ENCODE data around the gene PRADC1.
"Not testable (repeated sequence)": the region's sequence is repeated elsewhere in the genome, so short reads cannot be mapped to it uniquely, and the experiment has no call there.

Gene PRADC1

DNA sequence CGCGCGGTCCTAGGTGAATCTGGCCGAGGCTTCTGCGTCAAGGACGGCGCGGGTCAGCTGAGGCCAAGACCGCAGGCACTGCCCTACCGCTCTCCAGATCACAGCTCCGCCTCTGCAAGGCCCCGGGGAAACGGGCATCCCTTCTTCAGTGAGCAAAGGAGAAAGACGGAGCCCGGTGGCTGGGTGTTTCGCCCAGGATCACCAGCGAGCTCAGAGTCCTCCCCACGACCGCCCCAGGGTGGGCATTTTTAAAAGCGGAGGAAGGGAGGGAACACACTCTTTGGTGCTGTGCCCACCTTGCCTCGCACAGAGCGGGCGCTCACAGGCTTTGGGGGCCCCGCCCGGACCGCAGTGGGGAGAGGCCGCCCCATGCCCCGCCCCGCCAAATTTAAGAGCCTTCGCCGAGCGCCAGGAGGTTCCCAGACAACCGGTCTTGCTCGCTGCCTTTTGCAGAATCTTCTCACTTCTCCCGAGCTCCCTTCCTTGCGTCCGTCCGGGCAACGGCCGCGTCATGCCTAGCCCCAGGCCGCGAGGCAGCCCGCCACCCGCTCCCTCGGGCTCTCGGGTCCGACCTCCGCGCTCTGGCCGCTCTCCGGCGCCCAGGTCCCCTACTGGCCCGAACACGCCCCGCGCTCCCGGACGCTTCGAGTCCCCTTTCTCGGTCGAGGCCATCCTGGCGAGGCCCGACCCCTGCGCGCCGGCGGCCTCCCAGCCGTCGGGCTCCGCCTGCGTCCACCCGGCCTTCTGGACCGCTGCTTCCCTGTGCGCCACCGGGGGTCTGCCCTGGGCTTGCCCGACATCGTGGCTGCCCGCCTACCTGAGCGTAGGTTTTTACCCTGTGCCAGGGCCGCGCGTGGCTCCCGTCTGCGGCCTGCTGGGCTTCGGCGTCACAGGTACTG, 30.6 kb downstream of the PRADC1 start, which contains the start of gene NOTO:
Gene NOTO, plus strand, starts transcription at position 419 of the 899 bp plus-strand sequence. Its CDS starts 93 bp downstream, at position 512.
- no peak for DNase-seq (ENCODE audit: low spot score)

DNA sequence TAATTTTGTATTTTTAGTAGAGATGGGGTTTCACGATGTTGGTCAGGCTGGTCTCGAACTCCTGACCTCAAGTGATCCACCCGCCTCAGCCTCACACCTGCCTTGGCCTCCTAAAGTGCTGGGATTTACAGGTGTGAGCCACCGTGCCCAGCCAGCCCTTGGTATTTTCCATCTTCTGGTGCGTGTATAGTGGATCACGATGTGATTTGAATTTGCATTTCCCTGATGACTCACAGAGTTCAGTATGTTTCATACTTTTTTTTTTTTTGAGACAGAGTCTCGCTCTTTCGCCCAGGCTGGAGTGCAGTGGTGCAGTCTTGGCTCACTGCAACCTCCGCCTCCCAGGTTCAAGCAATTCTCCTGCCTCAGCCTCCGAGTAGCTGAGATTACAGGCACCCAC, 32.8 kb downstream of the PRADC1 start:
- not testable (repeated sequence) for DNase-seq (ENCODE audit: low spot score)

DNA sequence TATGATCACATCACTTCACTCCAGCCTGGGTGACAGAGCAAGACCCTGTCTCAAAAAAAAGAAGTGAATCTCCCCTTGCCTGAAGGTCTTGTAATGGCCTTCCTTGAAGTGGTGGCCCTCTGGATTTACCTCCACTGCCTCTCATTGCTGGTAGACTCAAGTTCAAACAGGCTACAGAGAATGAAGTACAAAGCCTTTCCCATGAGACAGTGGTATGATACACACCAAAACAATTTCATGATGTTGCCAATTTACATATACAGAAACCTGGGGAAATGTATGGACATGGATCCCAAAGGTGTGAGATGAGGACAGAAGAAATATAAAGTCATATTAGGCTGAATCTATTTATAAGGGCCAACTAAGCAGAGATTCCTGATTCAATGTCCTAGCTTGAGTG, 35.5 kb downstream of the PRADC1 start:
- no peak for DNase-seq (ENCODE audit: low spot score)

DNA sequence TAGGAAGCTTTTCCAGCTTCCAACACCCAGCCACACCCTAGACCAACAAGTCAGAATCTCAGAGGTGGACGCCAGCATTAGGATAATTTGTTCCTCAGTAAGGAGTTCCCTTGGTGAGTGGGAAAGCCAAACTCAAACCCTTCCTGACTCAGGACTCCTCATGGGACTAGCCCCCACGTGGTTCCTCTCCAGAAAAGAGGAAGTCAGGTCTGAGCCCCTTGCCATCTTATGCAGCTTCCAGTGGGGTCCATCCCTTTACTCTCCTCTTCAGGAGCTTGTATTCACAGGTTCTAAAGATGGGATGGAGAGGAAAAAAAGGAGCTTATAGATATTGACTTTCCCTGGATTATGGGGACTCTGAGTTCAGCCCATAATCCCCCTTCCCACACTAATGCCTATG, 45.5 kb downstream of the PRADC1 start:
- no peak for DNase-seq (ENCODE audit: low spot score)

DNA sequence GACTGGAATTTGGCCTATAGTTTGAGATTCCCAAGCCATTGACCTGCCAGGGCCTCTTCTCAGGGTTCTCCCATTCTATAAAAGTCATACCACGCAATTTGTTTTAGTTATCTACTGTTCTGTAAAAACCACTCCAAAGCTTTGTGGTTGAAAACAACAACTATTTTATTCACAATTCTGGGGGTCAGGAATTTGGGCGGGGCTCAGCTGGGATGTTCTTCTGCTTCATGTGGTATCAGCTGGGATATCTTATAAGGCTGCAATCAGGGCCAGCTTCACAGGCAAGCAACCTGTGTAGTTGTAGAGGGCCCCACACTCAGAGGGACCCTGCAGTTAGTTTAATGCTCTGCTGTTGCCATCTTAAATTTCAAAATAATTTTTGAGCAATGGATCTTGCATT, 47.1 kb downstream of the PRADC1 start:
- DNase-seq (ENCODE audit: low spot score): no peak
